Measurements from ENCODE around the gene SAPCD2. TPM values are rescaled to one million over a fixed set of nuclear protein-coding genes. Genes with fewer than 3 reads are reported as not detected.

The SAPCD2 gene
- total RNA-seq, 1 donor from 2014 or later = 1.0 TPM

DNA sequence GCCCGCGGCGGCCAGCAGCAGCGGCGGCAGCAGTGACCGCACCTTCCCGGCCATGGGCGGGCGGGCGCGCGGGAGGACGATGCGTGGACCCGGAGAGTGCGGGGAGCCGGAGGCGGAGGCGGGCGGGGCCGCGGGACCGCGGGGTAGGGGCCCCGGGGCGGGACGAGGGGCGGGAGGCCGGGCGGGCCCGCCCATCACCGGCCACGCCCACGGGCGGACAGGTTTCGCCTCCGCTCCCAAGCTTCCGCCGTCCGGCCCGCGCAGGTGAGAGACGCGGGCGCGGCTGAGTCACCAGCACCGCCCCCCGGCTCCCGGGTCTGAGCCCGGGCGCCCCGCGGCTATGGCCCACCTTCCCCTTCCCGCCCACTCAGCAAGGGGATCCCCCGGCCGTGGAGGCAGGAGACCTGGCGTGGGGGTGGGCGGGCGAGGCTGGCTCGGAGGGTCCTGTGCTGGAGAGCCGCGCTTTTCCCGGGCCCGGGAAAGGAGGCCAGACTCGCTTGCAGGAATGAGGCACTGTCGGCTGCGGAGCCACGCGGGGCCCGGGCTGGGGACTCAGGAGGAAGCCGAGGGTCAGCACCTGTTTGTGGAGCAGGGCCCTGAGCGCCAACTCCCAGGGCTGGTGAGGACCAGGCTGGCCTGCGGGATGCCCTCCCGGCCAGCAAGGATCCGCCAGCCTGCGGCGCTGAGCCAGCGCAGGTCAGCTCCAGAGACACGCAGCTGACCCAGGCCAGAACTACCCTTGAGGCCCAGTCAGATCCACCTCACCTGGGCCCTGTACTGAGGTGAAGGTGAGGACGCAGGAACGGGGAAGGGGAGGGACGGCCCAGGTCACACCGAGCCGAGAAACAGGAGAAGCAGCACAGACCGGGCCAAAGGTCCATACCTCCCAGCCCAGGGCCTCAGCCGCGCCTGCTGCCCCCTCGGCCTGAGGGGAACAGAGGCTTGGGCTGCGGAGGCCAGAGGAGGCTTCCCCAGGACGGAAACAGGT, 16.1 kb downstream of the SAPCD2 start, which contains the start of gene ENTPD2:
Gene ENTPD2, minus strand, starts transcription at position 118 of the 988 bp plus-strand sequence. Its CDS starts 64 bp downstream, at position 54.
- Mint-ChIP-seq H3K4me3 (ENCODE audit: unreplicated experiment) (no peak within 1 kb of the TSS), H3K27me3 (ENCODE audit: unreplicated experiment) (peaks cover 1% of the 10 kb centered on the region), H3K9me3 (ENCODE audit: unreplicated experiment) (no peaks in the 10 kb centered on the region), H3K36me3 (ENCODE audit: low read depth, unreplicated experiment) (no peaks in the 10 kb centered on the region), H3K27ac (ENCODE audit: unreplicated experiment) (no peak within 1 kb of the TSS), H3K4me1 (ENCODE audit: unreplicated experiment) (peaks cover 10% of the 10 kb centered on the region)
- DNase-seq (ENCODE audit: low spot score) = no peak
- TF ChIP-seq, protein P1, sequence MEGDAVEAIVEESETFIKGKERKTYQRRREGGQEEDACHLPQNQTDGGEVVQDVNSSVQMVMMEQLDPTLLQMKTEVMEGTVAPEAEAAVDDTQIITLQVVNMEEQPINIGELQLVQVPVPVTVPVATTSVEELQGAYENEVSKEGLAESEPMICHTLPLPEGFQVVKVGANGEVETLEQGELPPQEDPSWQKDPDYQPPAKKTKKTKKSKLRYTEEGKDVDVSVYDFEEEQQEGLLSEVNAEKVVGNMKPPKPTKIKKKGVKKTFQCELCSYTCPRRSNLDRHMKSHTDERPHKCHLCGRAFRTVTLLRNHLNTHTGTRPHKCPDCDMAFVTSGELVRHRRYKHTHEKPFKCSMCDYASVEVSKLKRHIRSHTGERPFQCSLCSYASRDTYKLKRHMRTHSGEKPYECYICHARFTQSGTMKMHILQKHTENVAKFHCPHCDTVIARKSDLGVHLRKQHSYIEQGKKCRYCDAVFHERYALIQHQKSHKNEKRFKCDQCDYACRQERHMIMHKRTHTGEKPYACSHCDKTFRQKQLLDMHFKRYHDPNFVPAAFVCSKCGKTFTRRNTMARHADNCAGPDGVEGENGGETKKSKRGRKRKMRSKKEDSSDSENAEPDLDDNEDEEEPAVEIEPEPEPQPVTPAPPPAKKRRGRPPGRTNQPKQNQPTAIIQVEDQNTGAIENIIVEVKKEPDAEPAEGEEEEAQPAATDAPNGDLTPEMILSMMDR (IDR thresholded peaks at IDR 0.05; ENCODE audit: unreplicated experiment) = no peak

DNA sequence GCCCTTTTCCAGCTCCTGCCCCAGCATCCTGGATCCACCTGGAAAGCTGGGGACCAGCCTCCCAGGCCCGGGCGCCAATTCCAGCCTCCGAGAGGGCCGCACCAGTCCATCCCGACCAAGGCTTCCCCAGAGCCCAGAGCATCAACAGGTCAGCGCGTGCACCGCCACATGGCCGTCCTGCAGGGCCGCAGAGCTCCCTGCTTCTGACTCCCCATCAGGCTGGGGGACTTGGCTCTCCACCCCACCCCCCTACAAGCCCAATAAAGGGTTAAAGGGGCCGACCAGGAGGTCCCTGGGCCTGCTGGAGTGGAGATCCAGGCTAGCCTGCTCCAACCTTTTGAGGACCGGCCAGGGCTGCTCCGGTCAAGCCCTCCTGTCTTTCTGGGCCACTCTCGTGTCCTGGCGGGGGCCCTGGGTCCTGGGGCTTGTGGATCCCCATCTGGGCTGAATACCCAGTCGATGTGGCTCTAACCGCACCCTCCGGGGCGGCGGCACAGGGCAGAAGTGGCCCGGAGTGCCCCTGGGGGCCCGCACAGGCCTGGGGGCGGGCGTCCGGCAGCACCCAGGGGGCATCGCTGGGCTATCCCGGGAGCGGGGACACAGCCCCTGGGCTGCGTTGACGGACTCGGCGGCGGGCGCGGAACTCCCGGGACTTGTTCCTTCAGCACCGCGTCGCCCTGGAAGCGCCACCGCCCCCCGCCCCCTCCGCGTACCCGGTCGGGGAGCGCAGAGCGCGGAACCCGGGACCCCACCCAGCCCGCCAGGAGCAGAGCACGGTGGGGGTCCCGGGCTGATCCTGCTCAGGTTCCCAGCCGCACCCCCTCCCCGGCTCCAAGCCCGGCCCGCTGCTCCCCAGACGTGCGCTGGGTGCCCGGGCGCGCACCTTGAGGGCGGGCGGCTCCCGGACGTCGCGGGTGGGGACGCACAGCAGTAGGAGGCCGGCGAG, 17.1 kb downstream of the SAPCD2 start:
- no peak overlapping the region for H3K4me3 Mint-ChIP-seq (ENCODE audit: unreplicated experiment)
- no peaks in the 10 kb centered on the region for H3K36me3 Mint-ChIP-seq (ENCODE audit: low read depth, unreplicated experiment)
- no peaks in the 10 kb centered on the region for H3K9me3 Mint-ChIP-seq (ENCODE audit: unreplicated experiment)
- DNase-seq (ENCODE audit: low spot score) = no peak
- peaks cover 1% of the 10 kb centered on the region for H3K27me3 Mint-ChIP-seq (ENCODE audit: unreplicated experiment)
- peaks cover 5% of the 10 kb centered on the region for H3K4me1 Mint-ChIP-seq (ENCODE audit: unreplicated experiment)
- TF ChIP-seq, protein P1 (IDR thresholded peaks at IDR 0.05; ENCODE audit: unreplicated experiment) = no peak
- no peak overlapping the region for H3K27ac Mint-ChIP-seq (ENCODE audit: unreplicated experiment)

DNA sequence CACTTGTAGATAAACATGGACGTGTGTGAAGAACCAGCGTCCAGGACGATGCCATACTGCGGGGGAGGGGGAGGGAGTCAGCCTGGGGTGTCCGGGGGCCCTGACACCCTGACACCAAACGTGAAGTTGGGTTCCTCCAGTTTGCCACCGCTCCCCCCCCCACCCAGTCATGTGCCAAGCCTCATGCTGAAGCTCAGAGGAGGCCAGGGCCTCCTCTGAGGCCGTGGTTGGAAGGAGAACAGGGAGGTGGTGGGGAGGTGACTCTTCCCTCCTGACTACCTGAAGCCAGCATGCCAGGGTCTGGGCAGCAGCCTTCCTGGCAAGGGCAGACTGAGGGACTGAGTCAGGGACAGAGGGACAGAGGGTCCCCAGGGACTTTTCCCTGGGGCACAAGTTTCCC, 18.1 kb downstream of the SAPCD2 start:
- no peak overlapping the region for H3K27ac Mint-ChIP-seq (ENCODE audit: unreplicated experiment)
- H3K36me3 Mint-ChIP-seq (ENCODE audit: low read depth, unreplicated experiment) = no peaks in the 10 kb centered on the region
- DNase-seq (ENCODE audit: low spot score) = no peak
- TF ChIP-seq, protein P1 (IDR thresholded peaks at IDR 0.05; ENCODE audit: unreplicated experiment) = no peak
- no peak overlapping the region for H3K4me3 Mint-ChIP-seq (ENCODE audit: unreplicated experiment)
- H3K9me3 Mint-ChIP-seq (ENCODE audit: unreplicated experiment) = no peaks in the 10 kb centered on the region
- peaks cover 3% of the 10 kb centered on the region for H3K27me3 Mint-ChIP-seq (ENCODE audit: unreplicated experiment)
- peaks cover 4% of the 10 kb centered on the region for H3K4me1 Mint-ChIP-seq (ENCODE audit: unreplicated experiment)

DNA sequence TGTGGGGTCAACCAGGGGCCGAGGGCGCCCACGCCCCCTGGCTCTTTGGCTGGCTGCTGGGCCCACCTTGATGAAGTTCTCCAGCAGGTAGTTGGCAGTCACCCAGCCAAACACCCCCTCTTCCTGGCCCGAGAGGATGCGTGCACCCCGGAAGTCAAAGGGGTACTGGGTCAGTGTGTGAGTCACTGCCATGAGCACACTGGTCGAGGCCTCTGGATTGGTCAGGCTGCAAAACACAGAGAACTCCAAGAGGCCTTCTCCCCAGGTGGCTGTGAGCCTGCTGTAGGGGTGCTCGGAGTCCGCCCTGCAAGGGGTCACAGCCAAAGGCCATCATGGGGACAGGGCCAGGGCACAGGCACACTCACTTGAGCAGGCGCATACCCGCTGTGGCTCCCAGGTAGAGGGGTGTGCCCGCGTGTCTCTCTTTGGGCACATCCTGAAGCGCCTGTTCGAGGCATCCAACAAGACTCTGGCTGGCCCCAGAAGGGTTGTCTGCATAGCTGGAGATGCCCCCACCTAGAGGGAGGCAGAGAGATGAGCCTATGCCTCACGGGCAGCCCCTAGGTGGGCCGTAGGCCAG, 19.1 kb downstream of the SAPCD2 start:
- Mint-ChIP-seq H3K27ac (ENCODE audit: unreplicated experiment) (no peak overlapping the region), H3K4me1 (ENCODE audit: unreplicated experiment) (peaks cover 4% of the 10 kb centered on the region), H3K9me3 (ENCODE audit: unreplicated experiment) (no peaks in the 10 kb centered on the region), H3K36me3 (ENCODE audit: low read depth, unreplicated experiment) (no peaks in the 10 kb centered on the region), H3K27me3 (ENCODE audit: unreplicated experiment) (peaks cover 3% of the 10 kb centered on the region), H3K4me3 (ENCODE audit: unreplicated experiment) (no peak overlapping the region)
- TF ChIP-seq, protein P1 (IDR thresholded peaks at IDR 0.05; ENCODE audit: unreplicated experiment) = no peak
- no peak for DNase-seq (ENCODE audit: low spot score)

Measured in endothelial cell (in vitro differentiated cells).